Stimulated activated CD4-positive, alpha-beta T cell treated with anti-CD3 and anti-CD28 coated beads, Interleukin-15, amount 100 ng/mL, for 24 hours (primary cell): Measurements from ENCODE around the gene GOLGA6L1.
"Not testable (repeated sequence)": the region's sequence is repeated elsewhere in the genome, so short reads cannot be mapped to it uniquely, and the experiment has no call there.

Experiments
- DNase-seq: peaks from one replicate; pipeline ENCODE4 v3.0.0-alpha.2; 2020

The GOLGA6L1 gene

GRCh38 chr15:23136722-23137121 lies at the start of gene GOLGA6L1:
GOLGA6L1 (minus strand) TSS chr15:23136822; CDS start chr15:23136731, 91 bp downstream.
- DNase-seq, result not testable (repeated sequence)

- not testable (repeated sequence) for DNase-seq
Observed at GRCh38 chr15:23181201-23181600, 44.6 kb upstream of the GOLGA6L1 start.

- not testable (repeated sequence) for DNase-seq
Observed at GRCh38 chr15:23180547-23180927, 43.9 kb upstream of the GOLGA6L1 start.

- not testable (repeated sequence) for DNase-seq
Observed at GRCh38 chr15:23179768-23180546, 43.3 kb upstream of the GOLGA6L1 start.

- DNase-seq, result not testable (repeated sequence)
Observed at GRCh38 chr15:23176683-23177082, 40.1 kb upstream of the GOLGA6L1 start.

- DNase-seq, result not testable (repeated sequence)
Observed at GRCh38 chr15:23175606-23176005, 39.0 kb upstream of the GOLGA6L1 start.

- not testable (repeated sequence) for DNase-seq
Observed at GRCh38 chr15:23174609-23175140, 38.1 kb upstream of the GOLGA6L1 start.

GRCh38 chr15:23132787-23133186 lies 3.8 kb downstream of the GOLGA6L1 start:
- DNase-seq, result not testable (repeated sequence)

GRCh38 chr15:23118208-23118607 lies 18.4 kb downstream of the GOLGA6L1 start:
- no peak for DNase-seq

- DNase-seq, result no peak
Observed at GRCh38 chr15:23095796-23096195, 40.8 kb downstream of the GOLGA6L1 start.

- DNase-seq, result no peak
Observed at GRCh38 chr15:23083115-23083514, 53.5 kb downstream of the GOLGA6L1 start.

- not testable (repeated sequence) for DNase-seq
Observed at GRCh38 chr15:23081996-23082737, 54.5 kb downstream of the GOLGA6L1 start.

GRCh38 chr15:23081271-23081670 lies 55.4 kb downstream of the GOLGA6L1 start:
- no peak for DNase-seq

- no peak for DNase-seq
Observed at GRCh38 chr15:23079766-23080165, 56.9 kb downstream of the GOLGA6L1 start.
